Measurements from ENCODE around the gene HAP1. TPM values are rescaled to one million over a fixed set of nuclear protein-coding genes. Genes with fewer than 3 reads are reported as not detected.

HAP1 gene
- total and polyA plus RNA-seq, 4 donors: under 0.01 to 0.05 (median 0.03) TPM

- no peaks in the 10 kb centered on the region for H3K4me1 ChIP-seq (ENCODE audit: control insufficient read depth in 4 of 4, insufficient read depth in 4 of 4, low read length in 3 of 4)
- H3K9me3 ChIP-seq (ENCODE audit: control insufficient read depth in 4 of 4, low read length in 3 of 4): no peaks in the 10 kb centered on the region
- no peak within 1 kb of the TSS for H3K9ac ChIP-seq (ENCODE audit: low read depth in 1 of 2, low read length in 2 of 2)
- TF ChIP-seq RXRA (IDR thresholded peaks at IDR 0.05) (no peak), FOXA1 (IDR thresholded peaks at IDR 0.05) (no peak), EGR1 (IDR thresholded peaks at IDR 0.05; ENCODE audit: low read depth in 2 of 2) (no peak), SP1 (IDR thresholded peaks at IDR 0.05) (no peak), ATF3 (IDR thresholded peaks at IDR 0.05) (no peak), RAD21 (IDR thresholded peaks at IDR 0.05) (no peak)
- no peaks in the 10 kb centered on the region for H3K36me3 ChIP-seq (ENCODE audit: control insufficient read depth in 4 of 4, insufficient read depth in 3 of 4, low read depth in 1 of 4, low read length in 3 of 4)
- H3K27me3 ChIP-seq (ENCODE audit: control insufficient read depth in 4 of 4, insufficient read depth in 4 of 4, low read length in 3 of 4): no peaks in the 10 kb centered on the region
- WGBS: 87% methylated on average over 12 of the region's 12 CpGs
- no peak within 1 kb of the TSS for H3K27ac ChIP-seq (ENCODE audit: low read depth in 1 of 2, low read length in 2 of 2)
- DNase-seq (ENCODE audit: low spot score): no peak
- H3K4me3 ChIP-seq (ENCODE audit: low read depth in 1 of 3, low read length in 3 of 3): no peak within 1 kb of the TSS
Observed at GRCh38 chr17:41711669-41712400, 22.6 kb downstream of the HAP1 start, which contains the start of gene GAST. Gene GAST (plus strand): TSS chr17:41712331. CDS start chr17:41715437, 3,106 bp downstream.

- DNase-seq (ENCODE audit: low spot score): no peak
- Histone ChIP-seq H3K27ac (ENCODE audit: low read depth in 1 of 2, low read length in 2 of 2) (no peak overlapping the region), H3K4me3 (ENCODE audit: low read depth in 1 of 3, low read length in 3 of 3) (no peak overlapping the region), H3K4me1 (ENCODE audit: control insufficient read depth in 4 of 4, insufficient read depth in 4 of 4, low read length in 3 of 4) (no peaks in the 10 kb centered on the region), H3K27me3 (ENCODE audit: control insufficient read depth in 4 of 4, insufficient read depth in 4 of 4, low read length in 3 of 4) (no peaks in the 10 kb centered on the region), H3K9me3 (ENCODE audit: control insufficient read depth in 4 of 4, low read length in 3 of 4) (no peaks in the 10 kb centered on the region), H3K36me3 (ENCODE audit: control insufficient read depth in 4 of 4, insufficient read depth in 3 of 4, low read depth in 1 of 4, low read length in 3 of 4) (no peaks in the 10 kb centered on the region), H3K9ac (ENCODE audit: low read depth in 1 of 2, low read length in 2 of 2) (no peak overlapping the region)
- 75% methylated on average over 8 of the region's 8 CpGs for WGBS
- no peak for TF ChIP-seq ATF3 (IDR thresholded peaks at IDR 0.05)
- no peak for TF ChIP-seq GABPA (IDR thresholded peaks at IDR 0.05 in 1 of 2, conservative IDR thresholded peaks at IDR 0.05 in 1 of 2)
- TF ChIP-seq TAF1 (conservative IDR thresholded peaks at IDR 0.05): no peak
- no peak for TF ChIP-seq RXRA (IDR thresholded peaks at IDR 0.05)
- TF ChIP-seq REST (IDR thresholded peaks at IDR 0.05): no peak
- no peak for TF ChIP-seq HNF4G (IDR thresholded peaks at IDR 0.05)
- TF ChIP-seq FOXA2 (IDR thresholded peaks at IDR 0.05): no peak
- TF ChIP-seq YY1 (IDR thresholded peaks at IDR 0.05): no peak
- TF ChIP-seq RAD21 (IDR thresholded peaks at IDR 0.05): no peak
- TF ChIP-seq NR2F2 (IDR thresholded peaks at IDR 0.05): no peak
- TF ChIP-seq EGR1 (IDR thresholded peaks at IDR 0.05; ENCODE audit: low read depth in 2 of 2): no peak
Observed at GRCh38 chr17:41710472-41711090, 23.9 kb downstream of the HAP1 start.

Measured in liver (tissue), 9 donors.